ENCODE data around the gene COA8.

Gene COA8

DNA sequence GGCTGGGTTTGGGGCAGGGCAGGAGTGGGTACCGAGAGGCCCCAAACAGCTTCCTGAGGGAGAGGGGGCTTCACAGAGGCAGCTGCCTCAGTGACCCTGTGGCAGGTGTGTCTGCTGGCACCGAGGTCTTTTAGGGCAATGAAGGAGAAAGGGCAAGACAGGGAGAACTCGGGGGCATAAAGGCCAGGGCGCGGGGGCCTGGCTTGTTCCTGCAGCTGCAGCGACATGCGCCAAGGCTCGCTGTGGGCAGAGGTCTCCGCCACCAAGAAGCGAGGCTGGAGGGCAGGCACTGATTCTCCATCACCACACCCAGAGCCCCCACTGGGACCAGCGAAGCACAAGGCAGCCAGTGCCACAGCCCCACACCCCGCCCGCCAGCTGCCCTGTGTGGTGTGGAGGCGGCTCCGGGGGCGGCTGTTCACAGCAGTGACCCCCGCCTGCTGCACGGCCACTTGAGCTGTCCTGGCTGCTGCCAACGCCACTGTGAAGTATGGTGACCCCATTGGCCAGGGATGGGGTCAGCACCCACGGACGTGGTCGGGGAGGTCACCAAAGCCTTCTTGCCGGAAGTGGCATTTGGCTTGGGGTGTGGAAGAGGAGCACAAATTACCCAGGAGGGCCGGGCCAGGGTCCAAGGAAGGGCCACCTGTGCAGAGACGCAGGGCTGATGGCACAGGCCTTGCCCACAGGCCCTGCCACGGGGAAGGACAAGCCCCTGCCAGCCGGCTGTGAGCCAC, 16.7 kb upstream of the COA8 start:
- TF ChIP-seq CTCF (IDR thresholded peaks at IDR 0.05; ENCODE audit: insufficient read depth, missing control alignments) = no peak
- FAIRE-seq (no peak), DNase-seq (ENCODE audit: insufficient read length, low spot score) (no peak)

GRCh38 chr14:103546652-103547454, 15.9 kb upstream of the COA8 start:
- peak; percentile 81 for TF ChIP-seq CTCF (IDR thresholded peaks at IDR 0.05; ENCODE audit: insufficient read depth, missing control alignments)
- FAIRE-seq = no peak
- DNase-seq (ENCODE audit: insufficient read length, low spot score) = peak; percentile 97

DNA sequence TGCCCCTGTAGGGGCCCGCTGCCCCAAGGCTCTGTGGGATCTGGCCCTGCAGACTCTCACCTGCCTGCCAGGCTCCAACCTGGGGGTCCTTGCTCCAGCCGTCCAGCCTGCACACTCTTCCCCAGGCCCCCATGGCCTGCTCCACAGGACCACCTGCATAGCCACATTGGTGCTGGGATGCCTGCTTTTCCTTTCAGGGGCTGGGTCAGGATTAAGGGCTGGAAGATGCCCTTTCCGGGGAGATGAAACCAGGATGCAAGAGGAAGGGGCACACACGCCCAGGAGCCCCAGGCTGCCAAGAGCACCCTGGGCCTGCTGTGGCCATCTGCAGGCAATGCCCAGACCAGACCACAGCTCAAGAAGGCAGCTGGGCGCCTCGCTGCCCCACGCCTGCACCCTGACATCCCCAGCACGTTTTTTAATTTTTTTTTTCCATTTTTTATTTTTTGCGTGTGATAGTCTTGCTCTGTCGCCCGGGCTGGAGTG, 15.3 kb upstream of the COA8 start:
- no peak for TF ChIP-seq CTCF (IDR thresholded peaks at IDR 0.05; ENCODE audit: insufficient read depth, missing control alignments)
- DNase-seq (ENCODE audit: insufficient read length, low spot score) (no peak), FAIRE-seq (no peak)

DNA sequence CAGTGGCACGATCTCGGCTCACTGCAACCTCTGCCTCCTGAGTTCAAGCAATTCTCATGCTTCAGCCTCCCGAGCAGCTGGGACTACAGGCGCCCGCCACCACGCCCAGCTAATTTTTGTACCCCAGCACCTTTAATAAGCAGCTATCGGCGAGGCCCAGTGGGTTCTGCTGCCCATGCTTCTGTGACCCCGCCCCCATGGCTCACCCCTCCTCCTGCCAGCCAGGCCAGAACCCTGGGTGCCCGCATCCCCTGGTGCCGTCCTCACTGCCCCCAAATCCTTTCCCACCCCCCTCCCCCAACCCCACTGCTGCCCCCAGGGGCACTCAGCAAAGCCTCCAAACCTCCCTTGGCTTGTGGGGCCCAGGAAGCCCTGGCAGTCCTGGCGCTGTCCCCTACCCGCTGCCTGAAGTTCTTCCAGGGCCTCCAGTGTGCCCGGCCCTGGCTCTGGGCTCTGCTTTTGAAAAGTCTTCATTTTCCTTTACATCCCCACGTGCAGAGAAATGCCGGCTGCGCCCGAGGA, 14.8 kb upstream of the COA8 start:
- FAIRE-seq (no peak), DNase-seq (ENCODE audit: insufficient read length, low spot score) (no peak)
- no peak for TF ChIP-seq CTCF (IDR thresholded peaks at IDR 0.05; ENCODE audit: insufficient read depth, missing control alignments)

DNA sequence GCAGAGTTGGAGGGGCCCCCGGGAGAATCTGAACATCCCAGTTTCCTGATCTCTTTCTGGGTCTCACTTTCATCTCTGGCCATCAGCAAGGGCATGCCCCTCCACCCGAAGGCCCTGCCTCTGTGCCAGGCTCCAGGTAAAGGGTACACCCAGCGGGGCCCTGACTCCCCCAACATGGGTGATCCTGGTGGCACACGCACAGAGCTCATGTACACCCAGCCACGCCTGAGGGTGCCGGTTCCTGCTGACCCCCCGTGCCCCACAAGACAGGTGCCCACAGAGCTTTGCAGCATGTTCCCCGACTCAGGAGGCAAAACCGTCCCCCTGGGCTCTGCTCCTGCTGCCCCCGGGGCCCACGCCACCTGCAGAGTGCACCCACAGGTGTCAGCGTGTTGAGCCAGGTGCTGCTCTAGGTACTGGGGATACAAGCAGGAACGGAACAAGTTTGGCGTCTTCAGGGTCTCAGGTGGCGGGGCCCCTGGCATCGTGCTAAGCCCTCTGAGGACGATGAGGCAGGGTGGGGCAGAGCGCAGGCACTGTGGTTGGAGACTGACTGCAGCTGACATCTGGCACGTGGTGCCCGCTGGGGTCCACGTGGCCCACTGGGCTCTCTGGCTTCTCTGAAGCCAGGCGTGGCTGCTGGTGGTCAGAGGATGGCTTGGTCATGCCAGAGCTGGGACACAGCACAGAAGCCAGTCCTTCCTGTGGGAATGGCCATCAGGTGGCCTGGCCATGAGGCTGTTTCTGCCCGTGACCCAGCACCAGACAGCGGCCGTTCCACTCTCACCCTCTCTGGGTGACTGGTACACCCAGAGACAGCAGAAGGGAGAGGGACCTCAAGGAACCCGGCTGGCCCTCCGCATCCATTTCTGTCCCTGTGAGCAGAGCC, 14.1 kb upstream of the COA8 start:
- FAIRE-seq (no peak), DNase-seq (ENCODE audit: insufficient read length, low spot score) (no peak)
- no peak for TF ChIP-seq CTCF (IDR thresholded peaks at IDR 0.05; ENCODE audit: insufficient read depth, missing control alignments)

DNA sequence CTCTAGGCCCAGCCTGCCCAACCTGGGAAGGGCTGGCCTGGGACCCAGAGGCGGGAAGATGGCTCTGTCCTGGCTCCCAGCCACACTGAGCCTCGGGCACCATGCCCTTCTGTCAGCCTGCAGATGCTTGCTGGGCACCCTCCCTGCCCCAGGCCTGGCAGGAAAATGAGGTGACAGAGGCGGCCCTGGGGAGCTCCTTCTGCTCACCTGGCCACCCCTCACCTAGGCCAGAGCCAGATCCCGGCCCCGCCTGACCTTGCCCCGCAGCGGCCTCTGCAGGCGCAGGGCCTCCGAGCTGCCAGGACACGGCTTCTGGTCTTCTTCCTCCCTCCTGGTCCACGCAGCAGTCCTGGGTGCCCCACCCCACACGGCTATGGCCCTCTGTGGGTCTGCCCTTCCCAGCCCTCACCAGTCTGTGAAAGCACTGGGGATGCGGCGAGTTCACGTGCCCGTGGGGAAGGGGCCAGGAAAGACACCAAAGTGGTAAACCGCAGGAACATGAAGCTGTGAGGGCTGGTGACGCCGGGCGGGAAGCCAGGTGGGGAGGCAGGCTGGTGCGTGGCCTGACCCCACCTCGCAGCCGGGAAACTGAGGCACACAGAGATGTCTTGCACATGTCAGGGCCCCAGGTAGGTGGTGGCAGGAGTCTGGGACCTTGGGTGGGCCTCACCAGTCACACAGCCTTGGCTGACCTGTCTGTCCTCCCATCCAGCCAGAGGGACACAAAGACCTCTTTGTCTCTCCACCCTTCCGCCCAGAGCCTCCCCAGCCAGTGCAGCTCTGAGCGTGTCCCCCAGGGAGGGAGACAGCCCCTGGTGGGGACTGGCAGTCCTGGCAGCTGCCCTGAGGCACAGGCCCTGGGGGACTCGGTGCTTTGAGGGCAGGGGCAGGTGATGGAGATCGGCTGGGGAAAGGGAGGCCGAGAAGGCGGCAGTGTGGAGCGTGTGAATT, 13.1 kb upstream of the COA8 start:
- no peak for TF ChIP-seq CTCF (IDR thresholded peaks at IDR 0.05; ENCODE audit: insufficient read depth, missing control alignments)
- FAIRE-seq = no peak
- no peak for DNase-seq (ENCODE audit: insufficient read length, low spot score)

Measured in D721Med (cell line).